ENCODE results near the gene RPSA.
"Not testable (repeated sequence)": the region's sequence is repeated elsewhere in the genome, so short reads cannot be mapped to it uniquely, and the experiment has no call there.

Gene RPSA

GRCh38 chr3:39406368-39407258, at the start of gene RPSA:
Gene RPSA, plus strand, starts transcription at chr3:39406720. Its CDS starts 934 bp downstream, at chr3:39407654.
- in situ Hi-C loops (cut with MboI; ENCODE audit: low pct_unique_long_range_greater_than_20kb, low sequenced_read_pairs, unreplicated experiment), result no loop called here
- TF ChIP-seq CTCF (IDR thresholded peaks at IDR 0.05; ENCODE audit: extremely low read depth, insufficient read depth, missing control alignments), result peak; percentile 64
- DNase-seq (ENCODE audit: low spot score), result peak; percentile 96

- TF ChIP-seq CTCF (IDR thresholded peaks at IDR 0.05; ENCODE audit: extremely low read depth, insufficient read depth, missing control alignments), result no peak
- no peak for DNase-seq (ENCODE audit: low spot score)
- in situ Hi-C loops (cut with MboI; ENCODE audit: low pct_unique_long_range_greater_than_20kb, low sequenced_read_pairs, unreplicated experiment), result no loop called here
These were observed 48.2 kb upstream of the RPSA start for GRCh38 chr3:39358333-39358732.

GRCh38 chr3:39361252-39361927, 45.1 kb upstream of the RPSA start:
- no peak for DNase-seq (ENCODE audit: low spot score)
- TF ChIP-seq CTCF (IDR thresholded peaks at IDR 0.05; ENCODE audit: extremely low read depth, insufficient read depth, missing control alignments), result no peak

GRCh38 chr3:39362192-39362591, 44.3 kb upstream of the RPSA start:
- no peak for DNase-seq (ENCODE audit: low spot score)
- in situ Hi-C loops (cut with MboI; ENCODE audit: low pct_unique_long_range_greater_than_20kb, low sequenced_read_pairs, unreplicated experiment), result no loop called here
- TF ChIP-seq CTCF (IDR thresholded peaks at IDR 0.05; ENCODE audit: extremely low read depth, insufficient read depth, missing control alignments), result no peak

More at GRCh38 chr3:39361252-39361927, 45.1 kb upstream of the RPSA start:
- in situ Hi-C loops (cut with MboI; ENCODE audit: low pct_unique_long_range_greater_than_20kb, low sequenced_read_pairs, unreplicated experiment), result no loop called here

GRCh38 chr3:39362812-39363211, 43.7 kb upstream of the RPSA start:
- no peak for DNase-seq (ENCODE audit: low spot score)
- in situ Hi-C loops (cut with MboI; ENCODE audit: low pct_unique_long_range_greater_than_20kb, low sequenced_read_pairs, unreplicated experiment), result no loop called here
- no peak for TF ChIP-seq CTCF (IDR thresholded peaks at IDR 0.05; ENCODE audit: extremely low read depth, insufficient read depth, missing control alignments)

- DNase-seq (ENCODE audit: low spot score); in situ Hi-C loops (cut with MboI; ENCODE audit: low pct_unique_long_range_greater_than_20kb, low sequenced_read_pairs, unreplicated experiment): not testable (repeated sequence)
These were observed 36.1 kb upstream of the RPSA start for GRCh38 chr3:39370450-39370849.

- in situ Hi-C loops (cut with MboI; ENCODE audit: low pct_unique_long_range_greater_than_20kb, low sequenced_read_pairs, unreplicated experiment), result no loop called here
- DNase-seq (ENCODE audit: low spot score), result no peak
- no peak for TF ChIP-seq CTCF (IDR thresholded peaks at IDR 0.05; ENCODE audit: extremely low read depth, insufficient read depth, missing control alignments)
These were observed 33.7 kb upstream of the RPSA start for GRCh38 chr3:39372833-39373232.

Measured in GM13977 (cell line).